RPMI8226 (cell line): ENCODE results near the gene RAB32.
A peak's percentile ranks its signal among the peaks of the same experiment; 100 is the strongest.

ENCODE experiments used
- DNase-seq: peaks from one replicate; pipeline ENCODE4 v3.0.0-alpha.2; 2015

RAB32 gene

GRCh38 chr6:146583966-146584365 is 40.3 kb downstream of the RAB32 start:
- no peak for DNase-seq

- no peak for DNase-seq
Measured at GRCh38 chr6:146587459-146587858, 43.8 kb downstream of the RAB32 start.

GRCh38 chr6:146590492-146590891 is 46.9 kb downstream of the RAB32 start:
- DNase-seq = no peak

DNA sequence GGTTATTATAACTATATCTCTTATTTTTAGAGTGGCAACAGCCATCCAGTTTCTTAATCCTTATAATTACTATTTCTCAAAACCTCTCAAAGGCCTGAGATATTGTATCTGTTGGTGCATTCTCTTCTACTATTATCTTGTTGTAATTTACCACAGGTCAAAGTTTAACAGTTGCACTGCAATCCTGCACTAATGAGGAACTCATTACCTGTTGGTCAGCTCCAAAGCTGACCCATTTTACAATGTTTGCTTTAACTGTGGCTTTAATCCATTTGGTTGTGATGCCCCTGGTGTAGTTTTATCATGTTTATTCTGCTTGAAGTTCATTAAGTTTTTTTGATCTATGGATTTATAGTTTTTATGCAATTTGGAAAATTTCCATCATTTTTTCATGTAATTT is 48.8 kb downstream of the RAB32 start:
- DNase-seq = no peak

- DNase-seq = no peak
Measured at GRCh38 chr6:146593986-146594385, 50.4 kb downstream of the RAB32 start.

- no peak for DNase-seq
Measured at GRCh38 chr6:146594495-146594894, 50.9 kb downstream of the RAB32 start.

- DNase-seq = peak; percentile 7
Measured at GRCh38 chr6:146595972-146596731, 52.5 kb downstream of the RAB32 start.

DNA sequence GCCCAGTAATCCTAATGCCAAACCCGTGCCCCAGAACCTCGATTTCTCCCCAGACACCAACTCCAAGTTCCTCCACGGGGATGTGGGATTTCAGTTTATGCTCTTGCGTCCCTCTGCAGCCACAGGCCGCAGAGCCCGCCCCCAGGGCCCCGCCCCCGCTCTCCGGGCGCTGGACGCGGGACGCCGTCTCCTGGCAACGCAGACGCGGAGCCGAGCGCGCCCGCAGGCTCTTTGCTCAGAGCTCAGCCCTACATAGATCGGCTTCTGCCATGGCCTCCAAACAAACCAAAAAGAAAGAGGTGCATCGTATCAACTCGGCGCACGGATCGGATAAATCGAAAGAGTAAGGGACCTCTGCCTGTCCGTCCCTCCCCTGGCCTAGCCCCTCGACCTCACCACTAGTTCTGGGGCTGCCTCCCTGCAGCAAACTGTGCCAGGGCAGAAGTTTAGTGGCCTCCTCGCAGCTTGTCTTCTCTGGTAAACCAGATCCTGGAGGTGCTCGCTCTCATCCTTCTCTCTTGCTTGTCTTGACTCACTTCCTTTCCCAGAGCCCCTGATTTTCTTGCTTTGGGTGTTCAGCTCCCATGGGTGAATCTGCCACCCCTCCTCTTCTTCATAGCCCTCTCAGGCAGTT is 55.3 kb downstream of the RAB32 start, which contains the start of gene ADGB:
ADGB (plus strand) TSS at position 201 of the 634 bp plus-strand sequence; CDS start at position 270, 69 bp downstream.
- peak; percentile 6 for DNase-seq

DNA sequence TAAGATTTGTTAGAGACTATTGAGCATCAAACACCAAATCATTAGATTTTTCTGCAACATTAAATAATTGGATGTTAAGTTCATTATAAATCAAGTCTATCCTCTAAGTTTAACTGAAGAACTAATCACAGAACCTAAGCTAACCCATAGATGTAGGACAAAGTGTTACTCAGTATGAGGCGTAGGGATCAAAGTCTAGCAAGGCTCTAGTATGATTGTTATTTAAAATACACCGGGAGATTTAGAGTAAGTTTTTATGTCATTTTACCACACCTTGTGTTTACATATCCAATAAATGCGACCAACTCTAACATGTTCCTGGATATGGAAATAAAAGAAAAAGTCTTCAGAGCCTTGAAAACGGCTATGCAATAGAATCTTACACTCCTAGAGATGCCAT is 57.7 kb downstream of the RAB32 start:
- no peak for DNase-seq

DNA sequence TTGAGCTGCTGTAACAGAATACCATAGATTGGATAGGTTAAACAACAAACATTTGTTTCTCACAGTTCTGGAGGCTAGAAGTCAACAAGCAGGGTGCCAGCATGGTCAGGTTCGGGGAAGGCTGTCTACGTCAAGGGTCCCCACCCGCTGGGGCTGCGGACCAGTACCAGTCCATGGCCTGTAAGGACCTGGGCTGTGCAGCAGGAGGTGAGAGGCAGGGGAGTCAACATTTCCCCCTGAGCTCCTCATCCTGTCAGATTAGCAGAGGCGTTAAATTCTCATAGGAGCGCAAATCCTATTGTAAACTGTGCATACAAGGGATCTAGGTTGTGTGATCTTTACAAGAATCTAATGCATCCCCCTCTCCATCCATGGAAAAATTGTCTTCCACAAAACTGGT is 58.9 kb downstream of the RAB32 start:
- DNase-seq = no peak
